AG04449 (cell line): ENCODE data around the gene RPAP3.
A peak's percentile ranks its signal among the peaks of the same experiment; 100 is the strongest.

Source experiments
- CTCF ChIA-PET: fragments of 350-600 bp; formaldehyde crosslinking; extraction: SDS; loops from one replicate; lab custom pipeline; 2021; ENCODE audit warnings: antibody characterized with exemption; lab: Yijun Ruan, JAX
- POLR2A ChIA-PET: fragments of 400-600, 350-600 bp; formaldehyde crosslinking; extraction: SDS; loops from one replicate; lab custom pipeline; 2020; ENCODE audit warnings: antibody characterized with exemption, inconsistent platforms; lab: Yijun Ruan, JAX
- DNase-seq: peaks from one replicate; pipeline ENCODE4 v3.0.0-alpha.2; 2010; ENCODE audit warnings: low read depth, low spot score
- H3K4me3 ChIP-seq: 2 replicates; pipeline ENCODE4 v1.5.1; 2011; ENCODE audit warnings: low read depth, mild to moderate bottlenecking, control low read depth, low read length
- CTCF ChIP-seq: IDR thresholded peaks from one replicate; pipeline ENCODE4 v1.5.1; 2011; ENCODE audit warnings: mild to moderate bottlenecking, moderate library complexity, low read length, control low read depth, inconsistent platforms; ENCODE audit not compliant: insufficient read depth; ENCODE audit errors: missing control alignments

The RPAP3 gene

GRCh38 chr12:47744778-47745436 is 39.1 kb upstream of the RPAP3 start:
- H3K4me3 ChIP-seq: no peak overlapping the region
- CTCF ChIA-PET: interaction anchor here (0.9 to 36.9 kb wide), 8 partner anchors 9 to 210 kb away, joined by 3 to 1419 read pairs (median 230); partner anchors contain the start of genes ENDOU, RAPGEF3 and SLC48A1
- TF ChIP-seq CTCF: no peak
- no peak for DNase-seq
- POLR2A ChIA-PET: no interaction called here

GRCh38 chr12:47744005-47744651 is 38.3 kb upstream of the RPAP3 start:
- ChIA-PET POLR2A (no interaction called here), CTCF (interaction anchor here (0.7 to 36.9 kb wide), 11 partner anchors 8 to 211 kb away, joined by 3 to 1419 read pairs (median 34); partner anchors contain the start of genes ENDOU, RAPGEF3 and SLC48A1)
- no peak for DNase-seq
- TF ChIP-seq CTCF: peak; percentile 27
- H3K4me3 ChIP-seq: no peak overlapping the region

GRCh38 chr12:47743311-47743860 is 37.6 kb upstream of the RPAP3 start:
- POLR2A ChIA-PET: no interaction called here
- no peak for DNase-seq
- CTCF ChIA-PET: interaction anchor here (0.6 to 36.9 kb wide), 24 partner anchors 13 to 220 kb away, joined by 3 to 1419 read pairs (median 8); partner anchors contain the start of genes ENDOU, RAPGEF3, RPAP3 and SLC48A1
- no peak overlapping the region for H3K4me3 ChIP-seq
- no peak for TF ChIP-seq CTCF

- no peak for DNase-seq
- peak; percentile 97 for TF ChIP-seq CTCF
- ChIA-PET CTCF (interaction anchor here (0.6 to 36.9 kb wide), 43 partner anchors 14 to 935 kb away, joined by 3 to 1419 read pairs (median 4); partner anchors contain the start of genes ENDOU, RAPGEF3, RPAP3 and SLC48A1), POLR2A (no interaction called here)
- H3K4me3 ChIP-seq: no peak overlapping the region
Observed at GRCh38 chr12:47742253-47742825, 36.5 kb upstream of the RPAP3 start.

GRCh38 chr12:47741340-47741703 is 35.5 kb upstream of the RPAP3 start:
- DNase-seq: no peak
- no peak for TF ChIP-seq CTCF
- ChIA-PET CTCF (interaction anchor here (0.6 to 36.9 kb wide), 29 partner anchors 13 to 222 kb away, joined by 3 to 1419 read pairs (median 5); partner anchors contain the start of genes ENDOU, RAPGEF3, RPAP3 and SLC48A1), POLR2A (interaction anchor here (1.2 kb wide), 1 partner anchor 17 kb away, joined by 3 read pairs; the partner anchor contains the start of gene RAPGEF3)
- H3K4me3 ChIP-seq: no peak overlapping the region
